GM19240 (cell line): ENCODE measurements around the gene C4B.
"Not testable (repeated sequence)": the region's sequence is repeated elsewhere in the genome, so short reads cannot be mapped to it uniquely, and the experiment has no call there.

Source experiments
- DNase-seq: peaks from one replicate; pipeline ENCODE4 v3.0.0; 2011; ENCODE audit warnings: low spot score; ENCODE audit not compliant: insufficient read length

C4B gene

DNA sequence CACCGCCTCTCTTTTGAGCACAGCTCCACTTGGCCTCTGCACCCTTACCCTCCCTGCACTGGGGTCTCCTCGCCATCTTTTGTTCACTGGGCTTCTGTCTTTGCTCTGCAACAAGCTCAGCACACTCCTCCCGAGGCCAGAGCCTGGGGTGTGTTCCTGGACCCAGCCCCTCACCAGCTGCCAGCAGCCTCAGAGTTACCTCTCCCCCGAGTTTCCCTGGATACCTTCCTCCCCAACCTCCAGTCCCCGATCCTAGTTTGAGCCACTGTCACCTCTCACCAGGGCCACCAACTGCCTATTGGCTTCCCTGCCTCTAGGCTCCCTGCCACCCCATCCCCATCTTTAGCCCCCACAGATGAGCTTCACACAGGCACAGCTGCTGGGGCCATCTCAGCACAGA is 36.0 kb downstream of the C4B start:
- no peak for DNase-seq

DNA sequence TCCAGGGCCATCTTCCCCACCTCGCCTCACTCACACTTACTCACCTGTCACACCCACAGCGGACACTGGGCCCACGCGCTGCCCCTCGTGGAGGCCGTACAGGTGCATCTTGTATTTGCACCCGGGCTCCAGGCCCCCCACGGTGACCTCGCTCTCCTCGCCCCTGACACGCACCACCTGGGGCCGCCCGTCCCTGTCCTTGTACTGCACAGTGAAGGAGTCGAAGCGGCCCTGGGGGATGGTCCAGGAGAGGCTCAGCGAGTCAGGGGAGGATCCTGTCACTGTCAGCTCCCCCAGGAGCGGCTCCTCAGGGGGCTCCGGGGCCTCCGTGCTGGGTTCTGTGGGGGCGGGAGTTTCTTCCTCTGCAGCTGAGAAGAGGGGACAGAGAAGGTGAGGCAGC is 38.0 kb downstream of the C4B start:
- not testable (repeated sequence) for DNase-seq

DNA sequence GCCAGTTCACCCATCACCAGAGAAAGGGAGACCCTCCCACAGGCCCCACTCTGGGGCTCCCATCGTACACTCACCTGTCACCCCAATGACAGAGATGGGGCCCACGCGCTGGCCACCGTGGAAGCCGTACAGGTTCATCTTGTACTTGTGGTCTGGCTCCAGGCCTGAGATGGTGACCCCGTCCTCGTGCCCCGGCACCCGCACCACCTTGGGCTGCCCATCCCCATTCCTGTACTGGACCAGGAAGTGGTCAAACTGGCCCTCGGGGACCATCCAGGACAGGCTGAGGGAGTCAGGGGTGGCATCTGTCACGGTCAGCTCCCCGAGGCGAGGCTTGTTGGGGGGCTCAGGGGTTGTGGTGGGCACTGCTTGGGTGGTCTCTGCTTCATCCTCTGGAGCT is 38.7 kb downstream of the C4B start:
- DNase-seq, result not testable (repeated sequence)

DNA sequence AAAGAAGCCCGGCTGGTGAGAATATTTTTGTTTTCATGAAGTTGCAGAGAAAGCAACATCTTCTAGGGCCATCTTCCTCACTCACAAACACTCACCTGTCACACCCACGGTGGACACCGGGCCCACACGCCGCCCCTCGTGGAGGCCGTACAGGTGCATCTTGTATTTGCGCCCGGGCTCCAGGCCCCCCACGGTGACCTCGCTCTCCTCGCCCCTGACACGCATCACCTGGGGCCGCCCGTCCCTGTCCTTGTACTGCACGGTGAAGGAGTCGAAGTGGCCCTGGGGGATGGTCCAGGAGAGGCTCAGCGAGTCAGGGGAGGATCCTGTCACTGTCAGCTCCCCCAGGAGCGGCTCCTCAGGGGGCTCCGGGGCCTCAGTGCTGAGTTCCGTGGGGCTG is 41.2 kb downstream of the C4B start:
- not testable (repeated sequence) for DNase-seq

DNA sequence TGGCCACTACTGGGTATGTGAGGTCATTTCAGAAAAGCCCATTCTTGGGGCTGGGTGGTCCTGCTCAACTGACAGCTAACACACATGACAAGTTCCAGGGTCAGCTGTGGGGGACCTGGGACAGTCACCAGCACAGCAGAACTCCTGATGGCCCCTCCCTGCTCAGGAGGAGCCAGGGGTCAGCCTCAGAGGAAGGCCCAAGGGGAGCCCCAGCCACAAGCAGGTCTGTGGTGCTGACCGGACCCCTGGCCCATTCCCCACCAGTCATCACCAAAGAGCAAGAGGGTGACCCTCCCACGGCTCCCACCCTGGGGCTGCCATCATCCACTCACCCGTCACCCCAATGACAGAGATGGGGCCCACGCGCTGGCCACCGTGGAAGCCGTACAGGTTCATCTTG is 41.7 kb downstream of the C4B start:
- no peak for DNase-seq

DNA sequence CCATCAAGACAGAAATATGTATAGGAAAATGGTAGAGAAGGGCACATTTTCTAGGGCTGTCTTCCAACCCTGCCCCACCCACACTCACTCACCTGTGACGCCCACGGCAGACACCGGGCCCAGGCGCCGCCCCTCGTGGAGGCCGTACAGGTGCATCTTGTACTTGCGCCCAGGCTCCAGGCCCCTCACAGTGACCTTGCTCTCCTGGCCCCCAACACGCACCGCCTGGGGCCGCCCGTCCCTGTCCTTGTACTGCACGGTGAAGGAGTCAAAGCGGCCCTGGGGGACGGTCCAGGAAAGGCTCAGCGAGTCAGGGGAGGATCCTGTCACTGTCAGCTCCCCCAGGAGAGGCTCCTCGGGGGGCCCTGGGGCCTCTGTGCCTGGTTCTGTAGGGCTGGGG is 43.4 kb downstream of the C4B start:
- DNase-seq, result no peak

DNA sequence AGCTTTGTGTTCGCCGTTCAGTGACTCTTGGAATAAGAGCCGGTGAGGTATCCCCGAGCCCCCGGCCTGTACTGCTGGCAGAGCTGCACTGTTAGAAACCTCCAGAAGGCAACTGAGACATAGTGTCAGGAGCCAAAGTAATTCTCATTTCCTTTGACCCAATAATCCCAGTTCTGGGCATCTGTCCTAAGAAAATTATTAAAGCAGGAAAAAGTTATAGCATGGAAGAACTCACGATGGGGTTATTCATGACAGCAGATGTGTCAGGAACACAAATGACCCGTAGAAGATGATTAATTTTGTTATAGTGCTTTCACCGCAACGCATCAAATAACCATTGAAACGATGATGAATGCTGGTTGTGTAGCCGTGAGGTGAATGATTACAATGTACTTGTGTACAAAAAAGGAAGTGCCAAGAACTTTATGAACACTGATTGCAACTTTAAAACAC is 43.9 kb downstream of the C4B start:
- DNase-seq, result no peak

DNA sequence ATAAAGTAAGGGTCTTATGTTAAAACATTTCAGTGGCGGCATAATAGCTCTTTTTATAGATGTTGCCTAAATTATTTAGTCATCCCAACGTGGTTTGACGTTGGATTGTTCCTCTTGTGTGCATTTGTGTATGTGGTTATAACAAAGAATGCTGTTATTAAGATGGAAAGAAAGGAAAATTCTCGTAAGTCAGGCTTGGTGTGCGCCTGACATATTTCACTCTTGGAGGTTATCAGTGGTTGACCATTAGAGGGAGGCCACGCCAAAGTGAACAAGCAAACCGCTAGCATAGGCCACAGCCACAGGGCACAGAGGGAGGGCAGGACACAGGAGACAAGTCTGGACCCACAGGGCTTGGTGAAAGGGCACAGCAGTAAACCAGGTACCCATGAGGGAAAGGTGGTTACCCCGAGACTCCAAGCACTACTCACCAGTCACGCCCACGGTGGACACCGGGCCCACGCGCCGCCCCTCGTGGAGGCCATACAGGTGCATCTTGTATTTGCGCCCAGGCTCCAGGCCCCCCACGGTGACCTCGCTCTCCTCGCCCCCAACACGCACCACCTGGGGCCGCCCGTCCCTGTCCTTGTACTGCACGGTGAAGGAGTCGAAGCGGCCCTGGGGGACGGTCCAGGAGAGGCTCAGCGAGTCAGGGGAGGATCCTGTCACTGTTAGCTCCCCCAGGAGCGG is 46.5 kb downstream of the C4B start:
- no peak for DNase-seq

DNA sequence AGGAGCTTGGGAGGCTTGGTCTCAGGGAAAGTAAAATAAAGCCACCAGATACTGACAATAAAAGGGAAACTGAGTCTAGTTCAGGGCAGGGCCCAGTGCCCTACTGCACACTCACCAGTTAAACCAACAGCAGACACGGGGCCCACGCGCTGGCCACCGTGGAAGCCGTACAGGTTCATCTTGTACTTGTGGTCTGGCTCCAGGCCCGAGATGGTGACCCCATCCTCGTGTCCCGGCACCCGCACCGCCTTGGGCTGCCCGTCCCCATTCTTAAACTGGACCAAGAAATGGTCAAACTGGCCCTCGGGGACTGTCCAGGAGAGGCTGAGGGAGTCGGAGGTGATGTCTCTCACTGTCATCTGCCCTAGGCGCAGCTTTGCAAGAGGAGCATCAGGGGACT is 50.1 kb downstream of the C4B start:
- DNase-seq, result no peak

DNA sequence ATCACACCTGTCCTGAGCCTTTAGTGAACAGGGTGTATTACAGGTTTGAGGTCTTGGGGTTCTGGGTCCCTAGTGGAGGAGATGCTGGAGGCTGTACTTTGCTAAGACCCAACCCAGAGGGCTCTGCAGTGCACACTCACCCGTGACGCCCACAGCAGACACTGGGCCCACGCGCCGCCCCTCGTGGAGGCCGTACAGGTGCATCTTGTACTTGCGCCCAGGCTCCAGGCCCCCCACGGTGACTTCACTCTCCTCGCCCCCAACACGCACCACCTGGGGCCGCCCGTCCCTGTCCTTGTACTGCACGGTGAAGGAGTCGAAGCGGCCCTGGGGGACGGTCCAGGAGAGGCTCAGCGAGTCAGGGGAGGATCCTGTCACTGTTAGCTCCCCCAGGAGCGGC is 52.9 kb downstream of the C4B start:
- not testable (repeated sequence) for DNase-seq

DNA sequence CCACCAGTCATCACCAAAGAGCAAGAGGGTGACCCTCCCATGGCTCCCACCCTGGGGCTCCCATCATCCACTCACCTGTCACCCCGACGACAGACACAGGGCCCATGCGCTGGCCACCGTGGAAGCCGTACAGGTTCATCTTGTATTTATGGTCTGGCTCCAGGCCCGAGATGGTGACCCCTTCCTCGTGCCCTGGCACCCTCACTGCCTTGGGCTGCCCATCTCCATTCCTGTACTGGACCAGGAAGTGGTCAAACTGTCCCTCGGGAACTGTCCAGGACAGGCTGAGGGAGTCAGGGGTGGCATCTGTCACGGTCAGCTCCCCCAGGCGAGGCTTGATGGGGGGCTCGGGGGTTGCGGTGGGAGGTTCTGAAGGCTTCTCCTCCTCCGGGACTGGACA is 53.7 kb downstream of the C4B start:
- not testable (repeated sequence) for DNase-seq

DNA sequence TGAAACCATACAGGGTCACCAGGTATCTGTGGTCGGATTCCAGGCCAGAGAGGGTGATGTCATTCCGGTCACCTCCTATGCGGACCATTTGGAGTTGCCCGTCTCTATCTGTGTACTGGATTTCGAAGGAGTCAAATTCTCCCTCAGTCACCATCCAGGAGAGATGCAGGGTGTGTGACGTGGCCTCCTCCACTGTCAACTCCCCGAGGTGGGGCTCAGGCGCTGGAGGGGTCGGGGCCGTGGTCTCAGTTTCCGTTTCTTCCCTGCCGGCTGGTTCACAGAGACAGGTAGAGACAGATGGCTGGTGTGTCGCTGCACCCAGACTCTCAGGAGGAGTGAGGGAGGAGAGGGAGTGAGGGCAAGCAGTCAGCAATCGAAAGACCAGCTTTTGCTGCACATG is 54.3 kb downstream of the C4B start:
- DNase-seq, result no peak

DNA sequence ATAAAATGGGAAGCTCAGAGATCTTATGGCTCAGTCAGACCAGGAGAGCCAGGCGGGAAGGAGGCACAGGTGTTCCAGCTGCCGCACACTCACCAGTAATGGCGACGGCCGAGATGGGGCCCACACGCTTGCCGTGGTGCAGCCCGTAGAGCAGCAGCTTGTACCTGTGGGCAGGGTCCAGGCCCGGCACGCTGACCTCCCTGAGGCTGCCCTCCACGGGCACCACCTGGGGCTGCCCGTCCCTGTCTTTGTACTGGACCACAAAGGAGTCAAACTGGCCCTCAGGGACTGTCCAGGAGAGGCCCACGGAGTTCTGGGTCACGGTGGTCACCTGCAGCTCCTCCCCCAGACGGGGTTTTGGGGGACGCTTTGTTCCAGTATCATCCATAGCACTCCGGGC is 54.9 kb downstream of the C4B start:
- no peak for DNase-seq

DNA sequence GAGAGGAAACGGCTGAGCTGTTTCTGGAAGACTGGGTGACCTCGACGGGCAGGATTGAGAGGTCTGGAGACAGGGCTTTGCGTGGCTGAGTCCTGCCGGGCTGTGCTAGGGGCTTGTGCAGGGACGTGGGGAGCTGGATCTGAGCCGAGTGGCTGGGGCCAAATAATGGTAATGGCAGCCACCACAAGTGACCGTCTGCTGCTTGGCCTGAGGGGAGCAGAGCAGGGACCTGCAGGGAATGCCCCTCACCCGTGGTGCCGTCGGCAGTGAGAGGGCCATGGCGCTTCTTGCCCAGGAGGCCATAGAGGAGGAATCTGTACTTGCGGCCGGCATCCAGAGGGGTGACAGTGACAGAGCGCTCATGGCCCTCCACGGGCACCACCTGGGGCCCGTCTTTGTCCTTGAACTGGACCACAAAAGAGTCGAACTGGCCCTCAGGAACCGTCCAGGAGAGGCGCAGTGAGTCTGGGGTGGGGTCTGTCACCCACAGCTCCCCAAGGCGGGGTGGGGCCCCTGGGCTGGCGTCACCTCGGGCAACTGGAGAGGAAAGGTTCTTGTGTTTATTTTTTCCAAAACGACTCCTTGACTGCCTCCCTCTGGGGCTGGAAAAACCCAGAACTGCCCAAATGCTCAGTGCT is 55.4 kb downstream of the C4B start:
- DNase-seq, result no peak

DNA sequence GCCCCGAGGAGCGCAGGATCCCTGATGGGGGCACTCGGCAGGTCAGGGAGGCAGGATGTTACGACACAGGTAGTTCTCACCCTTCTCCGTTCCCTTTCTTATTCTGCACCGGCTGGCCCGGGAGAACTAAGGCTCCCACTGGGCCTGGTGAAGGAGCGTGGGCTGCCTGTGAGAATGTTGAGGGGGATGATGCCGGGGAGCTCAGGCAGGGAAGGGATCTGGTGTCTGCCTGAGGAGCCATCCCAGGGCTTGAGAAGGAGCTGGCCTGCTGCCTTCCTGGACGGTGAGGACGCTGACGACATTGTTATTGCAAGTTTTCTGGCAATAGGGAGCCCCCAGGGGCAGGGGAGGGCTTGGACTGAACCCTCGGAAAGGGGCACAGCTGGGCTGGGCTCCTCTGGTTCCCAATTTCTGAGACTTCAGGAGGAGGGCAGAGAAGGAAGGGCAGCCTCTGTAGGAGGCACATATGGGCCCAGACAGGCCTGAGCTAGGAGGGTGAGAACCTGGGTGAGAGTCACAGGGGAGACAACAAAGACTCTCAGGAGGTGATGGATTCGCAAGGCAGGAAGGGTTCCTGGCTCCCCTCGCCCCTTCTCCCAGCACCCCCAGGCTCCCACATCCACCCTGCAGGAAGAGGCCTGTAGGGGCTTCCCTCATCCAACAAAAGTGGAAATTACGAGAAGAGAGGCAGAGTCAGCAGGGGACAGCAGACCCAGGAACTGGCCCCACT is 56.4 kb downstream of the C4B start:
- no peak for DNase-seq

DNA sequence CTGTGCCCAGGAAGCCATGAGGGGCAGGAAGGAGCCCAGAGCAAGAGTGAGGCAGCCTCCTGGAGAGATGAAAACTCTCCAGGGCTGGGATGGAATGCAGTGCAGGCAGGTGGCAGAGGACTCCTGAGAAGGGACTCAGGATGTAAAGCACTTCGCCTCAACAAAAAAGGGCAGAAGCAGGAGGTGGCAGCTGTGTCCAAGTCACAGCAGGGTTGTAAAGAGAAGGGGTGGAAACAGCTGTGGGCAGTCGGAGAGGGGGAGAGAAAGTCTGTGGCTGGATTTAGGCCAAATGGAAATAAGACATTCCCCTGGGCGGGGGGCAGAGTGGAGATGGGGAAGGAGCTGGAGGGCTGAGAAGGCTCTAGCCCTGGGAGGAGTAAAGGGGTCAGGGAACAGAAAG is 58.5 kb downstream of the C4B start:
- DNase-seq, result no peak

DNA sequence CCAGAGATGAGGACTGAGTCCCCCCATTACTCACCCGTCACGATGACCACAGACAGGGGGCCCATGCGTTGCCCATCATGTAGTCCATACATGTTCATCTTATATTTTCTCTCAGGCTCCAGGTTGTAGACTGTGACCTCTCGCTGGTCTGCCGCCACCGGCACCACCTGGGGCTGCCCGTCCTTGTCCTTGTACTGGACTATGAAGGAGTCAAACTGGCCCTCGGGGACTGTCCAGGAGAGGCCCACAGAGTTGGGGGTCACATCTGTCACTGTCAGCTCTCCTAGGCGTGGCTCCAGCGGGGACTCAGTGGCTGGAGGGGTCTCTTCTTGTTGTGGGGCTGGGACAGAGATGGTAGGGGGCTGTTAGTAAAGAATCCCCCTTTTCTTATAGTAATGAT is 59.0 kb downstream of the C4B start:
- DNase-seq, result no peak

DNA sequence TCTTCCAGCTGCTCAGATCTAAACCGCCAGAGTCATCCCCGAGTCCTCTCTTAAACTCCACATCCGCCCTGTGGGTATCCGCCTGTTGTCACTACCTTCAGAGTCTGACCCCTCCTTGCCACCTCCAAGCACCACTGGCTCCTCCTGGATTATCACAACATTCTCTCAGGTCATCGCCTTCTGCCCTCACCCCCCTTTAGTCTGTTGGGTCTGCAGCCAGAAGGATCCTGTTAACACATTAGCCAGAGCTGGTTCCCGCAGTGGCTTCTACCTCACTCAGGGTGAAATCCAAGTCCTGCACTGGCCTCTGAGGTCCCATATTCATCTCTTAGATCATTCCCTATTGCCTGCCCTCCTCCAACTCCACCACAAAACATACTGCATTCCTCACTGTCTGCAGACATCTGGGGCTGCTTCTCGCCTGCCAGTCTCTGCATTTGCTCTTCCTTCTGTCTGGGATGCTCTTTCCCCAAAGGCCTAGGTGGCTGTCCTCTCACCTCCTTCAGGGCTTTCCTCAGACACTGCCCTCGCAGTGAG is 60.5 kb downstream of the C4B start:
- no peak for DNase-seq

DNA sequence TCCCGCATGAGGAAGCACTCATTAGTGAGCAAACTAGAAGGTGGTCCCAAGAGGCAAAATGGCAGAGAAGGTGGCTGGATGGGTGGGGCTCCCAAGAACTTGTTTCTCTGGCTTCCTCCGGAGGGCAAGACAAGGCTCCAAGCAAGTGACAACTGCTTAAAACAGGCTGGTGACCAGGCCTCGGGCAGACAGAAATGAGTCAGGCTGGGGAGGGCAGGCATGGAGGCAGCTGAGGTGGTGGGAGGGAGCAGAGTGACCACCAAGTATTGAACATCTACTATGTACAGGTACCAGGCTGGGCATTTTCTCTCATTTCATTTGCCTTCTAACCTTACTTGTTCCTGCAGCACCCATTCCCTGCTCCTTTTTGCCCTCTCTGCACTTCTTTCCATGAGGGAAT is 61.2 kb downstream of the C4B start:
- no peak for DNase-seq

DNA sequence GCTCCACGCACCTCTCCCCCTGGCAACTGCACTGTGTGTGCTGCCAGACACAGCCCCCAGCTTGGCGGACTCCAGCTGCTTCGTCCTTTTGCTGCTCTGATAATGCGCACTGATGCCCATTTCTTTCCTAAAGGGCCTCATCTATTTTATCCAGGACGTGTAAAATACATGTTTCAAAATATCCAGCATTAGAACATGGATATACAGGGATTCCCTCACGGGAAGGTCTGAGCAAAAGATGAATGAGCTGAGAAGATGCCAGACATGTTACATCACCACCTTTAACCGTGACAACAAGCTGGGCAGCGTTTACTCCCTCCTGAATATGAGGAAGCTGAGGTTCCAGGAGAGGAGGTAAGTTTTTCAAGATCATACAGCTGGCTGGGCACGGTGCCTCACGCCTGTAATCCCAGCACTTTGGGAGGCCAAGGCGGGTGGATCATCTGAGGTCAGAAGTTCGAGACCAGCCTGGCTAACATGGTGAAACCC is 61.8 kb downstream of the C4B start:
- DNase-seq, result no peak

DNA sequence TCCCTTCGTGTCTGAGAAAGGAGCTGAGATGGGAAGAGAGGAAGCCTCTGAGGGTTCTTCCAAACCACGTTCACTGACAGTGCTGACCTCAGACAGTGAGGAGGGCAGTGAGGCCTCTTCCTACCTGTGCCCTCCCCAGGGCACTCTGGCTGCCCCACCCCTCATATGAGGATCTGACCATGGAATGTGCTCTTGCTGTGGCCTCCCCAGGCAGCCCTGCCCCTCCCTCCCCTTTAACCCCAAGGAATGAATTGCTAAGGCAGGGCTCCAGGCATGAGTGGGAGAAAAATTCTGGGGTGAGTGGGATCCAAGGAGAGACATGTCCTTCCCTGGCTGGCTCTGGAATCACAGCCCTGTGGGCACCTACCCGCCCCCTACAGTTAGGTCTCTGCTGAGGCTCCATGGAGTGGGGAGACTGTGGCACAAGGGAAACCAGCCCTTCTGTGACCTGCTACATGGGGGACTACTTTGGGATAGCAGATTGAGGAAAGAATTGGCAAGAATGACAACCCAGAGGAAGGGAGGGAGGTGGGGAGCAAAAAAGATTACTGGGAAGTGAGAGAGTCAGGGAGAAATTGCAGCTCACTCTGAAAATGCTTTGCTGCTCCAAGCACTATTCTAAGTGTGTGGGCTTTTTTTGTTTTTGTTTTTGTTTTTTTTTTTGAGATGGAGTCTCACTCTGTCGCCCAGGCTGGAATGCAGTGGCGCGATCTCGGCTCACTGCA is 65.1 kb downstream of the C4B start:
- no peak for DNase-seq
